B cell (primary cell): ENCODE results near the gene CHST14. TPM values are rescaled to one million over a fixed set of nuclear protein-coding genes. Genes with fewer than 3 reads are reported as not detected.

Experiments
- ATAC-seq: fragments of 200-7000 bp; cut with Tn5 transposase; one replicate; pipeline ENCODE4 v1.10.0; 2021; ENCODE audit warnings: low read depth, mild to moderate bottlenecking, moderate number of reproducible peaks, moderate library complexity
- CTCF ChIA-PET: fragments of 350-600 bp; sonication (Branson Sonifier 250); formaldehyde crosslinking; loops from one replicate; lab custom pipeline; 2021; ENCODE audit warnings: antibody characterized with exemption, inconsistent platforms; lab: Charles Lee
- POLR2A ChIA-PET: fragments of 350-600 bp; sonication (Branson Sonifier 250); formaldehyde crosslinking; loops from one replicate; lab custom pipeline; 2021; ENCODE audit warnings: antibody characterized with exemption; lab: Charles Lee
- DNase-seq: peaks from one replicate; pipeline ENCODE4 v3.0.0; 2013
- H2AFZ ChIP-seq: 2 replicates; pipeline ENCODE4 v1.6.1; 2012; ENCODE audit warnings: mild to moderate bottlenecking, low read depth, low read length; ENCODE audit not compliant: insufficient read depth, poor library complexity, severe bottlenecking
- H3K27ac ChIP-seq, 2 donors: 1 replicate in 1 of 2; 2 replicates in 1 of 2; pipeline ENCODE4 v1.5.1; 2012 to 2013; ENCODE audit warnings: low read length in 2 of 2, mild to moderate bottlenecking in 2 of 2, moderate library complexity in 1 of 2
- H3K27me3 ChIP-seq, 4 experiments: fragments of 200-600 bp in 1 of 4; sonication (generic) in 1 of 4; replicated peaks in 1 of 4; 1 replicate in 2 of 4; 2 replicates in 2 of 4; pipeline versions ENCODE4 v1.6.1 to v1.7.0; 2013 to 2016; ENCODE audit warnings: low read length in 3 of 4, mild to moderate bottlenecking in 2 of 4, mixed read lengths in 1 of 4, moderate library complexity in 1 of 4; ENCODE audit not compliant: insufficient read depth in 4 of 4, control insufficient read depth in 3 of 4; ENCODE audit errors: control extremely low read depth in 1 of 4
- H3K36me3 ChIP-seq, 2 experiments: replicated peaks in 1 of 2; 1 replicate in 1 of 2; 2 replicates in 1 of 2; pipeline versions ENCODE4 v1.6.1 to v1.7.1; 2013; ENCODE audit warnings: low read length in 1 of 2; ENCODE audit not compliant: insufficient read depth in 2 of 2, control insufficient read depth in 1 of 2; ENCODE audit errors: control extremely low read depth in 1 of 2, extremely low read depth in 1 of 2
- H3K4me1 ChIP-seq, 2 donors: fragments of 200-600 bp in 1 of 2; sonication (generic) in 1 of 2; 1 replicate in 1 of 2; 2 replicates in 1 of 2; pipeline versions ENCODE4 v1.5.1 to v1.6.1; 2013 to 2017; ENCODE audit warnings: low read length in 2 of 2; ENCODE audit not compliant: control insufficient read depth in 2 of 2, insufficient read depth in 2 of 2
- H3K4me2 ChIP-seq: replicated peaks from 2 replicates; pipeline ENCODE3; 2012; ENCODE audit warnings: mild to moderate bottlenecking, low read depth, low read length; ENCODE audit not compliant: poor library complexity, severe bottlenecking
- H3K4me3 ChIP-seq, 5 experiments: fragments of 200-600 bp in 1 of 5; sonication (generic) in 1 of 5; 1 replicate in 3 of 5; 2 replicates in 2 of 5; pipeline versions ENCODE4 v1.5.1 to v1.7.0; 2011 to 2016; ENCODE audit warnings: low read length in 4 of 5, mild to moderate bottlenecking in 4 of 5, low read depth in 2 of 5, control low read depth in 1 of 5, moderate library complexity in 1 of 5; ENCODE audit not compliant: insufficient read depth in 1 of 5; ENCODE audit errors: control extremely low read depth in 1 of 5, extremely low read depth in 1 of 5
- H3K79me2 ChIP-seq: fragments of 200-600 bp; sonication (generic); one replicate; pipeline ENCODE4 v1.6.0; 2016; ENCODE audit warnings: low read length; ENCODE audit not compliant: control insufficient read depth, insufficient read depth
- H3K9ac ChIP-seq: fragments of 200-600 bp; sonication (generic); 2 replicates; pipeline ENCODE4 v1.6.1; 2017; ENCODE audit warnings: mild to moderate bottlenecking, low read length, moderate library complexity
- H3K9me3 ChIP-seq, 3 donors: one replicate each; pipeline versions ENCODE4 v1.6.1 to v1.7.1; 2013; ENCODE audit warnings: low read length in 2 of 3; ENCODE audit not compliant: control insufficient read depth in 2 of 3, insufficient read depth in 1 of 3; ENCODE audit errors: control extremely low read depth in 1 of 3
- H4K20me1 ChIP-seq: 2 replicates; pipeline ENCODE4 v1.6.0; 2012; ENCODE audit warnings: mild to moderate bottlenecking, low read length; ENCODE audit not compliant: insufficient read depth, control insufficient read depth, poor library complexity, severe bottlenecking
- H3K27ac Mint-ChIP-seq: one replicate; pipeline ENCODE4 v1.8.0; 2021; ENCODE audit warnings: mixed read lengths
- H3K27me3 Mint-ChIP-seq: one replicate; pipeline ENCODE4 v1.8.0; 2021; ENCODE audit warnings: mixed read lengths
- H3K4me1 Mint-ChIP-seq: one replicate; pipeline ENCODE4 v1.8.0; 2021; ENCODE audit warnings: mixed read lengths
- H3K4me3 Mint-ChIP-seq: one replicate; pipeline ENCODE4 v1.8.0; 2021; ENCODE audit warnings: mixed read lengths
- H3K9me3 Mint-ChIP-seq: one replicate; pipeline ENCODE4 v1.8.0; 2022; ENCODE audit warnings: mixed read lengths; ENCODE audit not compliant: insufficient read depth
- CTCF ChIP-seq: fragments of 200-600 bp; IDR thresholded peaks from one replicate; pipeline ENCODE4 v1.8.0; 2022; ENCODE audit warnings: antibody characterized with exemption, mild to moderate bottlenecking
- EZH2 ChIP-seq: IDR thresholded peaks from 2 replicates; pipeline ENCODE4 v1.6.1; 2012; ENCODE audit warnings: borderline replicate concordance, low read depth, mild to moderate bottlenecking, moderate library complexity, low read length; ENCODE audit not compliant: insufficient read depth, poor library complexity, severe bottlenecking
- WGBS: methylation state at CpG from one replicate; pipeline ENCODE4 v1.1.5; 2013; ENCODE audit warnings: missing lambda C conversion rate; ENCODE audit not compliant: insufficient coverage; 5-methylcytosine and 5-hydroxymethylcytosine counted together
- intact Hi-C: fragments of 100-400 bp; cut with micrococcal nuclease; formaldehyde crosslinking; loops from one replicate; pipeline ENCODE4 v1.10.0; 2022
- polyA plus RNA-seq: library from polyadenylated mRNA; depleted of rRNA; stranded (reverse); fragments of >200 nt; gene quantifications from 2 replicates; pipeline ENCODE4 v1.2.3, GENCODE V29; 2012
- total RNA-seq, 2 donors: library from RNA; stranded (reverse); fragments of 120-200 nt in 1 of 2; gene quantifications; 1 replicate in 1 of 2; 2 replicates in 1 of 2; pipeline versions ENCODE4 v1.2.3 to v1.2.4, GENCODE V29; 2013 to 2022

The CHST14 gene
- total and polyA plus RNA-seq, 2 donors (not counting 1 experiment from before 2014, with no cell fraction given) = 5.7 to 16.7 TPM

- Histone ChIP-seq H4K20me1 (peaks cover 87% of the 10 kb centered on the region), H3K27me3 (no peaks in the 10 kb centered on the region), H3K4me3 (no peak overlapping the region), H3K4me2 (peak overlapping the region; percentile 21), H3K79me2 (peaks cover 94% of the 10 kb centered on the region), H3K9ac (no peak overlapping the region), H3K36me3 (no peaks in the 10 kb centered on the region), H2AFZ (no peak overlapping the region), H3K9me3 (no peaks in the 10 kb centered on the region), H3K4me1 (peaks cover 31 to 39% of the 10 kb centered on the region in 2 donors), H3K27ac (peak overlapping the region in 1 of 2 donors; percentile 31)
- intact Hi-C loops = no loop called here
- Mint-ChIP-seq H3K27me3 (no peaks in the 10 kb centered on the region), H3K9me3 (no peaks in the 10 kb centered on the region), H3K27ac (peak overlapping the region; percentile 53), H3K4me1 (peaks cover 64% of the 10 kb centered on the region), H3K4me3 (no peak overlapping the region)
- 89% methylated on average over 2 of the region's 3 CpGs for WGBS
- TF ChIP-seq EZH2 = no peak
- no peak for TF ChIP-seq CTCF
- CTCF ChIA-PET = interaction anchor here (0.6 to 2.1 kb wide), 4 partner anchors 18 to 113 kb away, joined by 4 to 6 read pairs (median 4); no protein-coding TSS in a partner anchor
- ATAC-seq (no peak), DNase-seq (no peak)
- POLR2A ChIA-PET = interaction anchor here (0.7 kb wide), 1 partner anchor 33 kb away, joined by 11 read pairs; no protein-coding TSS in a partner anchor
Measured at GRCh38 chr15:40451527-40452158, 19.1 kb upstream of the CHST14 start.
